GM12878 (cell line): ENCODE results near the gene HLA-A. TPM values are rescaled to one million over a fixed set of nuclear protein-coding genes. Genes with fewer than 3 reads are reported as not detected.

Experiments used
- ATAC-seq: fragments of 200-7000 bp; cut with Tn5 transposase; 3 replicates; pipeline ENCODE4 v1.9.1; 2020; ENCODE audit warnings: mild to moderate bottlenecking, moderate library complexity
- BruUV-seq: library from RNA; stranded (reverse); fragments of 400-500 nt; replicated peaks from 2 replicates; lab custom pipeline; 2021; lab: Mats Ljungman, UMichigan
- CTCF ChIA-PET: fragments of 300-600 bp; sonication (Branson Sonifier 250); formaldehyde crosslinking; extraction: SDS; loops from one replicate; lab custom pipeline; 2021; ENCODE audit warnings: inconsistent platforms; lab: Yijun Ruan, JAX
- POLR2A ChIA-PET: fragments of 350-600 bp; formaldehyde crosslinking; extraction: SDS; loops from one replicate; lab custom pipeline; 2021; ENCODE audit warnings: inconsistent platforms; lab: Charles Lee
- RAD21 ChIA-PET: fragments of 300-600 bp; sonication (Branson Sonifier 250); formaldehyde crosslinking; loops from one replicate; lab custom pipeline; 2023; ENCODE audit warnings: antibody characterized with exemption; ENCODE audit not compliant: unreplicated experiment; lab: Charles Lee
- SMC1A ChIA-PET: fragments of 300-600 bp; sonication (Branson Sonifier 250); formaldehyde crosslinking; loops from one replicate; lab custom pipeline; 2023; ENCODE audit not compliant: unreplicated experiment, uncharacterized antibody; lab: Charles Lee
- DNase-seq: peaks from one replicate; pipeline ENCODE4 v3.0.0-alpha.2; 2011; ENCODE audit warnings: low read depth, low spot score
- FAIRE-seq: peaks from 3 replicates; lab custom pipeline; 2011; peaks lifted over from hg19 to GRCh38; lab: Jason Lieb, UNC
- H2AFZ ChIP-seq: 2 replicates; pipeline ENCODE4 v1.6.0; 2011; ENCODE audit warnings: low read depth, low read length, control low read depth; ENCODE audit not compliant: control insufficient read depth
- H3K27ac ChIP-seq: 2 replicates; pipeline ENCODE4 v1.5.1; 2011; ENCODE audit warnings: control low read depth; ENCODE audit not compliant: control insufficient read depth, insufficient read depth
- H3K27me3 ChIP-seq, 2 experiments: replicated peaks in 1 of 2; 2 replicates each; pipeline versions ENCODE4 v1.6.0 to v1.6.1; 2011; ENCODE audit warnings: low read length in 1 of 2; ENCODE audit not compliant: control insufficient read depth in 2 of 2, insufficient read depth in 2 of 2
- H3K36me3 ChIP-seq, 2 experiments: 2 replicates each; pipeline ENCODE4 v1.5.1; 2011; ENCODE audit warnings: low read length in 1 of 2; ENCODE audit not compliant: control insufficient read depth in 2 of 2, insufficient read depth in 2 of 2
- H3K4me1 ChIP-seq: 2 replicates; pipeline ENCODE4 v1.6.1; 2011; ENCODE audit warnings: mild to moderate bottlenecking, low read length, moderate library complexity, mixed read lengths; ENCODE audit not compliant: control insufficient read depth, insufficient read depth
- H3K4me2 ChIP-seq: 2 replicates; pipeline ENCODE4 v1.6.0; 2011; ENCODE audit warnings: control low read depth; ENCODE audit not compliant: control insufficient read depth, insufficient read depth
- H3K4me3 ChIP-seq: fragments of 200-600 bp; sonication (generic); 2 replicates; pipeline ENCODE4 v1.5.1; 2016
- H3K79me2 ChIP-seq: 2 replicates; pipeline ENCODE4 v1.6.0; 2011; ENCODE audit warnings: low read length; ENCODE audit not compliant: control insufficient read depth, insufficient read depth
- H3K9ac ChIP-seq: 2 replicates; pipeline ENCODE4 v1.8.0; 2011; ENCODE audit warnings: low read length, control low read depth, mixed read lengths; ENCODE audit not compliant: control insufficient read depth, insufficient read depth
- H3K9me3 ChIP-seq: replicated peaks from 3 replicates; pipeline ENCODE4 v1.5.1; 2011; ENCODE audit warnings: mild to moderate bottlenecking, low read length; ENCODE audit not compliant: control insufficient read depth, insufficient read depth
- H4K20me1 ChIP-seq: 2 replicates; pipeline ENCODE4 v1.6.0; 2011; ENCODE audit not compliant: control insufficient read depth, insufficient read depth
- CHD4 ChIP-seq: fragments of 200-600 bp; sonication (generic); IDR thresholded peaks from 2 replicates; pipeline ENCODE4 v1.6.1; 2016; ENCODE audit warnings: mild to moderate bottlenecking
- DPF2 ChIP-seq: fragments of 450-650 bp; IDR thresholded peaks from 2 replicates; pipeline ENCODE4 v1.6.1; 2017; ENCODE audit warnings: mild to moderate bottlenecking
- IRF4 ChIP-seq: IDR thresholded peaks from 2 replicates; pipeline ENCODE4 v1.6.1; 2011; ENCODE audit warnings: low read depth, low read length
- JUND ChIP-seq: IDR thresholded peaks from 2 replicates; pipeline ENCODE4 v1.6.1; 2012; ENCODE audit warnings: low read depth, mild to moderate bottlenecking, low read length, improper control_type of control experiment, moderate library complexity
- KAT2A ChIP-seq: conservative IDR thresholded peaks from 2 replicates; pipeline ENCODE4 v1.6.1; 2011; ENCODE audit warnings: low read depth, low read length; ENCODE audit not compliant: control insufficient read depth
- MEF2B ChIP-seq: fragments of 450-650 bp; IDR thresholded peaks from 2 replicates; pipeline ENCODE4 v1.6.1; 2018; ENCODE audit warnings: mild to moderate bottlenecking, moderate library complexity; ENCODE audit not compliant: partially characterized antibody, poor library complexity, severe bottlenecking
- POU2F2 ChIP-seq: IDR thresholded peaks from 3 replicates; pipeline ENCODE4 v1.6.1; 2011; ENCODE audit warnings: low read depth, mild to moderate bottlenecking, low read length, borderline replicate concordance
- RCOR1 ChIP-seq: conservative IDR thresholded peaks from 2 replicates; pipeline ENCODE4 v1.6.1; 2012; ENCODE audit warnings: low read depth, low read length, improper control_type of control experiment
- ZBED1 ChIP-seq: IDR thresholded peaks from 2 replicates; pipeline ENCODE4 v1.6.1; 2016; ENCODE audit warnings: borderline replicate concordance
- ZBTB40 ChIP-seq: fragments of 450-650 bp; IDR thresholded peaks from 2 replicates; pipeline ENCODE4 v1.6.1; 2016; ENCODE audit warnings: mild to moderate bottlenecking, moderate library complexity, borderline replicate concordance
- WGBS: methylation state at CpG from one replicate; pipeline ENCODE4 v1.1.6; 2016; ENCODE audit warnings: low lambda C conversion rate; ENCODE audit not compliant: insufficient replicate concordance, insufficient coverage; ENCODE audit errors: missing lambda C conversion rate; 5-methylcytosine and 5-hydroxymethylcytosine counted together
- in situ Hi-C: fragments of 300-500 bp; cut with MboI; formaldehyde crosslinking; loops from 9 replicates; pipeline ENCODE4 v1.14.3; 2018; ENCODE audit warnings: mixed read lengths
- intact Hi-C: fragments of 100-400 bp; cut with micrococcal nuclease; formaldehyde crosslinking; loops from one replicate; pipeline ENCODE4 v1.14.2; 2022; ENCODE audit not compliant: unreplicated experiment
- polyA plus RNA-seq, 11 experiments: library from polyadenylated mRNA; depleted of rRNA in 4 of 11; unstranded in 6 of 11; stranded (reverse) in 5 of 11; fragments of >200 nt; fragmentation: Nextera tagmentation in 4 of 11; fragmentation: Illumina TruSeq in 1 of 11; extraction: Ambion mirVana in 4 of 11; extraction: Trizol in 1 of 11; gene quantifications; 1 replicate in 1 of 11; 2 replicates in 10 of 11; pipeline versions ENCODE4 v1.2.1 to v1.2.3, GENCODE V29; 2011 to 2016; ENCODE audit warnings: inconsistent platforms in 2 of 11, missing spikeins in 2 of 11, low read depth in 1 of 11
- total RNA-seq, 4 experiments: library from RNA; depleted of rRNA in 3 of 4; stranded (reverse); fragments of >200 nt in 3 of 4; fragmentation: Illumina TruSeq in 1 of 4; extraction: Trizol in 1 of 4; gene quantifications; 2 replicates each; pipeline versions ENCODE4 v1.2.1 to v1.2.3, GENCODE V29; 2013 to 2021

HLA-A gene
- total and polyA plus RNA-seq, 10 of the 15 experiments (the other 5 are each of a cell fraction or from before 2014, with no cell fraction given), result 129 to 1,155 (median 749) TPM

GRCh38 chr6:29970711-29971110, 28.4 kb downstream of the HLA-A start:
- Histone ChIP-seq H2AFZ (no peak overlapping the region), H3K79me2 (no peaks in the 10 kb centered on the region; the same call in none of the 2 replicates)
- intact Hi-C loops, result no loop called here
- TF ChIP-seq ZBED1 (no peak), KAT2A (no peak), JUND (no peak), CHD4 (no peak), IRF4 (no peak), POU2F2 (no peak)
- TF ChIP-seq, all 136 proteins: peak for 0
- in situ Hi-C loops, result no loop called here
- no TSS peak for BruUV-seq
- no peak for FAIRE-seq
- RAD21 ChIA-PET, result no interaction called here
- Histone ChIP-seq H3K27me3 (peaks cover 2 to 3% of the 10 kb centered on the region in 2 experiments; a peak in 3 of 4 replicates), H3K36me3 (no peaks in the 10 kb centered on the region), H3K4me3 (no peak overlapping the region), H3K4me2 (no peak overlapping the region), H4K20me1 (no peaks in the 10 kb centered on the region), H3K27ac (no peak overlapping the region), H3K4me1 (no peaks in the 10 kb centered on the region; the same call in 1 of the 2 replicates), H3K9ac (no peak overlapping the region), H3K9me3 (no peaks in the 10 kb centered on the region)
- CTCF ChIA-PET, result no interaction called here
- POLR2A ChIA-PET, result no interaction called here
- WGBS, result 61% methylated on average over 2 of the region's 2 CpGs
- ATAC-seq, result no peak
- no peak for DNase-seq
- SMC1A ChIA-PET, result no interaction called here

GRCh38 chr6:29974901-29975560, 32.7 kb downstream of the HLA-A start:
- Histone ChIP-seq H3K9ac (no peak overlapping the region), H3K4me3 (no peak overlapping the region), H2AFZ (no peak overlapping the region), H3K36me3 (no peaks in the 10 kb centered on the region), H3K27me3 (peaks cover 6 to 16% of the 10 kb centered on the region in 2 experiments), H3K4me2 (no peak overlapping the region), H3K4me1 (peaks cover 4% of the 10 kb centered on the region; the same call in 1 of the 2 replicates), H3K9me3 (no peaks in the 10 kb centered on the region; the same call in 2 of the 3 replicates), H4K20me1 (no peaks in the 10 kb centered on the region), H3K27ac (no peak overlapping the region)
- in situ Hi-C loops (no loop called here), intact Hi-C loops (no loop called here)
- RAD21 ChIA-PET, result interaction anchor here (3.3 kb wide), 1 partner anchor 127 kb away, joined by 12 read pairs; no protein-coding TSS in a partner anchor
- FAIRE-seq (no peak), DNase-seq (no peak)
- SMC1A ChIA-PET, result interaction anchor here (2.7 kb wide), 1 partner anchor 10 kb away, joined by 11 read pairs; no protein-coding TSS in a partner anchor
- POLR2A ChIA-PET, result no interaction called here
- CTCF ChIA-PET, result interaction anchor here (0.6 to 3.6 kb wide), 7 partner anchors 9 to 127 kb away, joined by 3 to 21 read pairs (median 3); no protein-coding TSS in a partner anchor
- 49% methylated on average over 17 of the region's 17 CpGs for WGBS
- TF ChIP-seq ZBTB40 (no peak), MEF2B (no peak), DPF2 (no peak), RCOR1 (no peak)
- TF ChIP-seq, all 136 proteins: peak for 0
- H3K79me2 ChIP-seq, result no peaks in the 10 kb centered on the region
- ATAC-seq, result no peak
- no TSS peak for BruUV-seq
